HEK293 (cell line): ENCODE data around the gene HEG1.

Source experiments
- CTCF ChIA-PET: fragments of 350-600 bp; formaldehyde crosslinking; extraction: SDS; loops from one replicate; lab custom pipeline; 2021; ENCODE audit warnings: antibody characterized with exemption; lab: Yijun Ruan, JAX
- POLR2A ChIA-PET: fragments of 300-600 bp; formaldehyde crosslinking; extraction: SDS; loops from one replicate; lab custom pipeline; 2020; ENCODE audit warnings: antibody characterized with exemption, inconsistent platforms; lab: Yijun Ruan, JAX
- H3K27ac ChIP-seq: fragments of 200-500 bp; sonication (Bioruptor generic); 2 replicates; pipeline ENCODE4 v1.5.1; 2014; ENCODE audit warnings: low read depth, low read length, control low read depth, inconsistent platforms; ENCODE audit errors: extremely low read depth
- H3K36me3 ChIP-seq, 2 experiments: fragments of 200-500 bp in 1 of 2; sonication (Bioruptor generic) in 1 of 2; 1 replicate in 1 of 2; 2 replicates in 1 of 2; pipeline ENCODE4 v1.5.1; 2014 to 2017; ENCODE audit warnings: inconsistent platforms in 2 of 2, low read length in 2 of 2; ENCODE audit not compliant: control insufficient read depth in 2 of 2, insufficient read depth in 1 of 2
- H3K4me1 ChIP-seq: fragments of 200-500 bp; sonication (Bioruptor generic); 2 replicates; pipeline ENCODE4 v1.5.1; 2014; ENCODE audit warnings: mild to moderate bottlenecking, low read length, inconsistent platforms; ENCODE audit not compliant: control insufficient read depth, insufficient read depth
- H3K4me3 ChIP-seq: 2 replicates; pipeline ENCODE4 v1.5.1; 2011; ENCODE audit warnings: low read depth, mild to moderate bottlenecking, control low read depth, low read length, moderate library complexity
- H3K9me3 ChIP-seq: fragments of 200-500 bp; sonication (Bioruptor generic); 2 replicates; pipeline ENCODE4 v1.5.1; 2014; ENCODE audit warnings: low read depth, low read length, inconsistent platforms; ENCODE audit not compliant: control insufficient read depth, insufficient read depth
- ELK4 ChIP-seq: IDR thresholded peaks from 2 replicates; pipeline ENCODE4 v1.6.1; 2011; ENCODE audit warnings: mild to moderate bottlenecking, low read depth, low read length, borderline replicate concordance
- KLF1 ChIP-seq: fragments of 450-650 bp; formaldehyde crosslinking; IDR thresholded peaks from 2 replicates; pipeline ENCODE4 v1.5.1; 2016; ENCODE audit warnings: missing biosample characterization, missing genetic modification characterization
- MEIS1 ChIP-seq: sonication (generic); formaldehyde crosslinking; IDR thresholded peaks from 2 replicates; pipeline ENCODE4 v1.8.1; 2022; ENCODE audit warnings: missing genetic modification reagents, mild to moderate bottlenecking, borderline replicate concordance
- ZBTB10 ChIP-seq: fragments of 450-650 bp; formaldehyde crosslinking; IDR thresholded peaks from 2 replicates; pipeline ENCODE4 v1.5.1; 2016; ENCODE audit warnings: missing biosample characterization, missing genetic modification characterization
- ZBTB26 ChIP-seq: fragments of 450-650 bp; formaldehyde crosslinking; optimal IDR thresholded peaks from 2 replicates; pipeline ENCODE3; 2016; ENCODE audit warnings: missing biosample characterization, mild to moderate bottlenecking, missing genetic modification characterization
- ZIC2 ChIP-seq: fragments of 450-650 bp; formaldehyde crosslinking; IDR thresholded peaks from 2 replicates; pipeline ENCODE4 v1.5.1; 2016; ENCODE audit warnings: missing biosample characterization, missing genetic modification characterization
- ZNF133 ChIP-seq: fragments of 450-650 bp; formaldehyde crosslinking; IDR thresholded peaks from 2 replicates; pipeline ENCODE4 v1.5.1; 2016; ENCODE audit warnings: missing biosample characterization, missing genetic modification characterization
- ZNF18 ChIP-seq: fragments of 450-650 bp; formaldehyde crosslinking; IDR thresholded peaks from 2 replicates; pipeline ENCODE4 v1.5.1; 2016; ENCODE audit warnings: missing biosample characterization, missing genetic modification characterization
- ZNF202 ChIP-seq: fragments of 450-650 bp; formaldehyde crosslinking; IDR thresholded peaks from 2 replicates; pipeline ENCODE4 v1.5.1; 2016; ENCODE audit warnings: missing biosample characterization, missing genetic modification characterization, borderline replicate concordance
- ZNF37A ChIP-seq: fragments of 450-650 bp; IDR thresholded peaks from 2 replicates; pipeline ENCODE4 v1.5.1; 2018; ENCODE audit warnings: missing biosample characterization, missing genetic modification characterization
- ZNF391 ChIP-seq: fragments of 450-650 bp; formaldehyde crosslinking; IDR thresholded peaks from 2 replicates; pipeline ENCODE4 v1.5.1; 2016; ENCODE audit warnings: low read depth, missing biosample characterization, missing genetic modification characterization, borderline replicate concordance
- ZNF423 ChIP-seq: fragments of 450-650 bp; formaldehyde crosslinking; IDR thresholded peaks from 2 replicates; pipeline ENCODE4 v1.5.1; 2016; ENCODE audit warnings: missing biosample characterization, missing genetic modification characterization
- ZNF514 ChIP-seq: fragments of 450-650 bp; formaldehyde crosslinking; IDR thresholded peaks from 2 replicates; pipeline ENCODE4 v1.5.1; 2016; ENCODE audit warnings: missing biosample characterization, missing genetic modification characterization
- ZSCAN4 ChIP-seq: fragments of 450-650 bp; formaldehyde crosslinking; IDR thresholded peaks from 2 replicates; pipeline ENCODE4 v1.5.1; 2017; ENCODE audit warnings: missing biosample characterization, missing genetic modification characterization
- ZXDB ChIP-seq: fragments of 450-650 bp; formaldehyde crosslinking; IDR thresholded peaks from 2 replicates; pipeline ENCODE4 v1.5.1; 2016; ENCODE audit warnings: missing biosample characterization, missing genetic modification characterization

HEG1 gene

GRCh38 chr3:124986192-124987143 is 69.3 kb downstream of the HEG1 start:
- ChIA-PET POLR2A (no interaction called here), CTCF (interaction anchor here (0.6 to 1.0 kb wide), 3 partner anchors 38 to 235 kb away, joined by 3 read pairs; no protein-coding TSS in a partner anchor)
- Histone ChIP-seq H3K36me3 (peaks cover 0 to 24% of the 10 kb centered on the region in 2 experiments; a peak in 2 of 3 replicates), H3K27ac (no peak overlapping the region), H3K9me3 (no peaks in the 10 kb centered on the region), H3K4me1 (no peaks in the 10 kb centered on the region), H3K4me3 (no peak overlapping the region)
- TF ChIP-seq ZIC2, result 0 out of 2 replicates have a peak, but pooled peaks have one; percentile 11
- TF ChIP-seq ZNF423 (tag by site-specific recombination), result no peak

- ChIA-PET POLR2A (no interaction called here), CTCF (no interaction called here)
- no peak overlapping the region for H3K4me3 ChIP-seq
- TF ChIP-seq ELK4, result no peak
- peak; percentile 57 for TF ChIP-seq KLF1 (tag by site-specific recombination)
- TF ChIP-seq, all 188 proteins: peak for 1
- H3K36me3 ChIP-seq, result peaks cover 0 to 18% of the 10 kb centered on the region in 2 experiments; a peak in 2 of 3 replicates
- H3K27ac ChIP-seq, result no peak overlapping the region
- H3K9me3 ChIP-seq, result no peaks in the 10 kb centered on the region
- H3K4me1 ChIP-seq, result no peaks in the 10 kb centered on the region
Measured at GRCh38 chr3:124985349-124985748, 70.4 kb downstream of the HEG1 start.

- Histone ChIP-seq H3K27ac (no peak overlapping the region), H3K4me3 (no peak overlapping the region), H3K36me3 (peaks cover 0 to 14% of the 10 kb centered on the region in 2 experiments; a peak in 1 of 3 replicates), H3K9me3 (no peaks in the 10 kb centered on the region)
- ChIA-PET CTCF (no interaction called here), POLR2A (no interaction called here)
- no peak for TF ChIP-seq ZBTB26 (tag by site-specific recombination)
- TF ChIP-seq, all 188 proteins: peak for 0
- no peaks in the 10 kb centered on the region for H3K4me1 ChIP-seq
Measured at GRCh38 chr3:124984754-124985153, 71.0 kb downstream of the HEG1 start.

- Histone ChIP-seq H3K36me3 (peaks cover 0 to 11% of the 10 kb centered on the region in 2 experiments; a peak in 2 of 3 replicates), H3K27ac (no peak overlapping the region), H3K9me3 (no peaks in the 10 kb centered on the region), H3K4me1 (no peaks in the 10 kb centered on the region), H3K4me3 (no peak overlapping the region)
- ChIA-PET POLR2A (no interaction called here), CTCF (interaction anchor here (0.7 to 0.8 kb wide), 2 partner anchors 81 to 335 kb away, joined by 3 read pairs; no protein-coding TSS in a partner anchor)
- no peak for TF ChIP-seq ZXDB
- no peak for TF ChIP-seq ZNF133 (tag by site-specific recombination)
- TF ChIP-seq ZNF18 (tag by site-specific recombination), result no peak
- no peak for TF ChIP-seq MEIS1
- TF ChIP-seq ZBTB10 (tag by site-specific recombination), result no peak
- TF ChIP-seq ZNF514 (tag by site-specific recombination), result no peak
- TF ChIP-seq ZSCAN4, result no peak
- no peak for TF ChIP-seq ZNF391 (tag by site-specific recombination)
- no peak for TF ChIP-seq ZNF37A (tag by site-specific recombination)
- no peak for TF ChIP-seq ZNF202
Measured at GRCh38 chr3:124982855-124983254, 72.9 kb downstream of the HEG1 start.
